Suppressor macrophage treated with lipopolysaccharide for 4 hours (primary cell): ENCODE measurements around the gene TBC1D10B.

Experiments
- DNase-seq: peaks from one replicate; pipeline ENCODE4 v3.0.0-alpha.2; 2020

The TBC1D10B gene, protein sequence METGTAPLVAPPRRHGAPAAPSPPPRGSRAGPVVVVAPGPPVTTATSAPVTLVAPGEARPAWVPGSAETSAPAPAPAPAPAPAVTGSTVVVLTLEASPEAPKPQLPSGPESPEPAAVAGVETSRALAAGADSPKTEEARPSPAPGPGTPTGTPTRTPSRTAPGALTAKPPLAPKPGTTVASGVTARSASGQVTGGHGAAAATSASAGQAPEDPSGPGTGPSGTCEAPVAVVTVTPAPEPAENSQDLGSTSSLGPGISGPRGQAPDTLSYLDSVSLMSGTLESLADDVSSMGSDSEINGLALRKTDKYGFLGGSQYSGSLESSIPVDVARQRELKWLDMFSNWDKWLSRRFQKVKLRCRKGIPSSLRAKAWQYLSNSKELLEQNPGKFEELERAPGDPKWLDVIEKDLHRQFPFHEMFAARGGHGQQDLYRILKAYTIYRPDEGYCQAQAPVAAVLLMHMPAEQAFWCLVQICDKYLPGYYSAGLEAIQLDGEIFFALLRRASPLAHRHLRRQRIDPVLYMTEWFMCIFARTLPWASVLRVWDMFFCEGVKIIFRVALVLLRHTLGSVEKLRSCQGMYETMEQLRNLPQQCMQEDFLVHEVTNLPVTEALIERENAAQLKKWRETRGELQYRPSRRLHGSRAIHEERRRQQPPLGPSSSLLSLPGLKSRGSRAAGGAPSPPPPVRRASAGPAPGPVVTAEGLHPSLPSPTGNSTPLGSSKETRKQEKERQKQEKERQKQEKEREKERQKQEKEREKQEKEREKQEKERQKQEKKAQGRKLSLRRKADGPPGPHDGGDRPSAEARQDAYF

DNA sequence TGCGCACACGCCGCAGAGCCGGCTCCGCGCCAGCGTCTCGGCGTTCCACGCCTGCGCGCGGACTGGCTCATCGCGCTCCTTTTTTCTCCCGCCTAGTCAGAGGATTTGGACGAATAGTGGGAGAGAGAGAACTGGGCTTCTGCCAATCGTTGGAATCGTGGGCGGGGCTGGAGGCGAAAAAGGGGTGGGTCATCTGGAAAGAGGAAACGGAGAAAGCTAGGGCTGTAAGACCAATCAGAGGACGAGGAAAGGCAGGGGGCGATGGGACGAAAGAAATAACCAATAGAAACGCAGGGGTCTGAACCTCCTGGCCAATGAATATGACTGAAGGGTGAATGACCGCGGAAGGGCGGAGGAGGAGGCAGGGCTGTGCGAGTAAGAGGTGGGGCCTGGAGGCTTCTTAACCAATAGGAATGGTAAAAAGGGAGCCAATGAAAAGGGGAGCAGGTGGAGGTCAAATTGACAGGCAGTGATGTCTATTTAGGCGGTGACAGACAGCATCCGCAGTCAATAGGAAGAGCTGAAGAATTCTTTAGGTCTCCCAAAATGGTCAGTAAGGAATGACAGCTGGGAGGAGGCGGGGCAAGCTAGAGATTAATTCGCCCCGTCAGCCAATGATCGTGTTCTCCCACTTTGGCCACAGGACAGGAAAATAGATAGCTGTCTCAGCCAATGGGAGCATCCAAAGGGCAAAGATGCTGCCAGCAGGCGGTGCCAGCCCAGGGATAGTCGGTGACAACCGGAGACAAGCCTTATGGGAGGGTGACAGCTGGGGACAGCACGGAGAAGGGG is at the start of gene TBC1D10B:
Gene TBC1D10B, minus strand, starts transcription at position 39 of the 792 bp plus-strand sequence. CDS start 311 bp downstream, outside the sequence.
- peak; percentile 100 for DNase-seq

DNA sequence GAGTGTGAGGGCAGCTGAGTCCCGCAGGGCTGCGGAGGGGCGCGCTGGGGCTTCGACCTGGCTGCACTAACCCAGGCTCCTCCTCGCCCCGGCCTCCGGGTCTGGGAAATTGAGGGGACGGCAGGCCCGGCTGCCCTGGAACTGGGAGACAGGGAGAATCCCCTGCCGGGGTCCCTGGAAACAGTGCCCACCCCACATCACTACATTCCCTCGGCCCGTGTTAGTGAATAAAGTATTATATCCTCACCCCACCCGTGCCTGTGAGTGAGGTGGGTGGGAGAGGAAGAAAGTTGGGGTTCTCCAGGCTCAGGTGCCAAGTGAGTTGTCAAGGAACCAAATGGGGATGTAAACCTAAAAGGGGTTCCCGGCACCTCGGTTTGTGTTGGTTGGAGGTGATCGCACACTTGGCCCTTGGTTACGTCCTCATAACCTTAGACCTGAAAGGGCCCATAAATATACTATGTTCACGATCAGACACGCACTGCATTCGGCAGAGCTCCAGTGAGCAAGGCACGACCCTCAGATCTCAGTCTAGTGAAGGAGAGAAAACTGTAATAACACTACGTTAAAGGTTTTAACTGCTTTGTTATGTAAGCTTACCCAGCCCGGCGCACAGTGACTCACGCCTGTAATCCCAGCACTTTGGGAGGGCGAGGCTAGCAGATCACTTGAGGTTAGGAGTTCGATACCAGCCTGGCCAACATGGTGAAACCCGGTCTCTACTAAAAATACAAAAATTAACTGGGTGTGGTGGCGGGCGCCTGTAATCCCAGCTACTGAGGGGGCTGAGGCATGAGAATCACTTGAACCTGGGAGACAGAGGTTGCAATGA is 48.3 kb upstream of the TBC1D10B start:
- no peak for DNase-seq

DNA sequence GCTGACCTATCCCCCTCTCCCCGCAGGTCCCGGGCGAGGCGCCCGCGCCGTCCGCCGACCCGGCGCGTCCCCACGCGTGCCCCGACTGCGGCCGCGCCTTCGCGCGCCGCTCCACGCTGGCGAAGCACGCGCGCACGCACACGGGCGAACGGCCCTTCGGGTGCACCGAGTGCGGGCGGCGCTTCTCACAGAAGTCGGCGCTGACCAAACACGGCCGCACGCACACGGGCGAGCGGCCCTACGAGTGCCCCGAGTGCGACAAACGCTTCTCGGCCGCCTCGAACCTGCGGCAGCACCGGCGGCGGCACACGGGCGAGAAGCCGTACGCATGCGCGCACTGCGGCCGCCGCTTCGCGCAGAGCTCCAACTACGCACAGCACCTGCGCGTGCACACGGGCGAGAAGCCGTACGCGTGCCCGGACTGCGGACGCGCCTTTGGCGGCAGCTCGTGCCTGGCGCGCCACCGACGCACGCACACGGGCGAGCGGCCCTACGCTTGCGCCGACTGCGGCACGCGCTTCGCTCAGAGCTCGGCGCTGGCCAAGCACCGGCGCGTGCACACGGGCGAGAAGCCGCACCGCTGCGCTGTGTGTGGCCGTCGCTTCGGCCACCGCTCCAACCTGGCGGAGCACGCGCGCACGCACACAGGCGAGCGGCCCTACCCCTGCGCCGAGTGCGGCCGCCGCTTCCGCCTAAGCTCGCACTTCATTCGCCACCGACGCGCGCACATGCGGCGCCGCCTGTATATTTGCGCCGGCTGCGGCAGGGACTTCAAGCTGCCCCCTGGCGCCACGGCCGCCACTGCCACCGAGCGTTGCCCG is 47.4 kb upstream of the TBC1D10B start:
- DNase-seq: peak; percentile 90

DNA sequence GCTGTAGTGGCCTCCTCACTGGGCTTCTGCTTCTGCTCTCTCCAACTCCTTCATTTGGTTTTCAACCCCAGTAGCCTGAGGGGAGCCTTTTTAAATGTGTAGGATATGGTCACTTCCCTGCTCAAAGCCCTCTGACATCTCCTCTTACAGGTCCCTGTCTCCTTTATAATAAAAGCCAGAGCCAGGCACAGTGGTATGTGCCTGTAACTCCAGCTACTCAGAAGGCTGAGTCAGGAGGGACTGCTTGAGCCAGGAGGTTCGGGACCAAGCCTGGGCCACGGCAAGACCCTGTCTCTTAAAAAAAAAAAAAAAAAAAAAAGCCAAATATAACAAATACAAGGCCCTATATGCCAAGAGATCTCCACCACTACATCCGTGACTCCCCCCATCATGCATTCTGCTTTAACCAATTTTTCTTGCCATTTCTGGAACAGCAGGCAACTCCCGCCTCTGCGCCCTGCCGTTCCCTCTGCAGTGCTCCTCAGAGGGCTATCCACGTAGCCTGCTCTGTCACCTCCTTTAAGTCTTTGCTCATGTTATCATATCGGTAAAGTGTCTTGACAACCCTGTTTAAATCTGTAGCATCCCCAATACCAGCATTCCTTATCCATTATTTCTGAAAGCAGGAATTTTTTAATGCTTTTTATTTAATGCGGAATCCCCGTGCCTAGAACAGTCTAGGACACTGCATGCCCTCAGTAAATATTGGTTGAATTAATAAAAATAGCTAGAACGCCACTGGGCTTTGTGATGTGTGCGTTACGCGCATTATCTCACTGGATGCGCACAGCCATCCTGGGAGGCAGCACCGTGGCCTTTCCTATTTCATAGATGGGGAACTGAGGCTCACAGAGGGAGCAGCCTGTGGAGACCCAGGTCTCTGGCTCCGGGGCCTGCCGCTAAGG is 46.6 kb upstream of the TBC1D10B start:
- DNase-seq: no peak

DNA sequence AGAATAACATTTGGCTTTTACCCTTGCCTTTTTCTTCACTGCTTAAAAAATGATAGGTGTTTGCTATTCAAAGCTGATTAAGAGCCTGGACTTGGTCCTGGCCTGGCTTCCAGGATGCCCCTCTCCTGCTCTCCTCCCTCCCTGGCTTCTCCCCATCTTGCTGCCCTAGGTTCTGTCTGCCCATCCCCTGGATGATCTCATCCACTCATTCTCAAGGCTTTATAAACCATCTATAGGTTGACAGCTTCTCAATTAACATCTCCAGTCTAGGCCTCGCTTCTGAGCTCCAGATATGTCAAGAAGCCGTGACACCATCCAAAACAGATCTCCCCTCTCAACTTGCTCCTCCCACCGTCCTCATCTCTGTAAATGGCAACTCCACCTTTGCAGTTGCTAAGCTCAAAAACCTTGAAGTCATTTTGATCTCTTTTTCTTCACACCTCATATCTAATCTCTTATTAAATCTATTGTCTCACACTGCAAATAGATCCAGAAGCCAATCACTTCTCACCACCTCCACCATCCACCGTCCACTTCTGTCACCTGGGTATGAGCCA is 45.8 kb upstream of the TBC1D10B start:
- no peak for DNase-seq

DNA sequence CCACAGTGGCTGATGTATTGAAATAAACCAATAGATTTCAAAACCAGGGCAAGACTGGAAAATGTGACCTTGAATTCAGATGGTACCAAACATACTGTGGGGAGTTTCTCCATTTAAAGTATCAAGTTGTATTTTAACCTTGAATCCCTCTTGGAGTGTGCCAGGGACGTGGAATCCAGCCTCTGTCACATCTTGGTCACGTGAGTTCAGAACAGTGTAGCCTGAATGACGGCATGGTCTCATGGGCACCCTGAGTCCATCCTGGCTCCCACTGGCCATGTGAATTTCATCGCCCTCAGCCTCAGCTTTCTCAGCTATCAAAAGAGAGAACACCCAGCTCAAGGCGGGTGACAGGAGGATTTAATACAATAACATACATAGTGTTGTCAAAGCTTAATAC is 43.9 kb upstream of the TBC1D10B start:
- no peak for DNase-seq

DNA sequence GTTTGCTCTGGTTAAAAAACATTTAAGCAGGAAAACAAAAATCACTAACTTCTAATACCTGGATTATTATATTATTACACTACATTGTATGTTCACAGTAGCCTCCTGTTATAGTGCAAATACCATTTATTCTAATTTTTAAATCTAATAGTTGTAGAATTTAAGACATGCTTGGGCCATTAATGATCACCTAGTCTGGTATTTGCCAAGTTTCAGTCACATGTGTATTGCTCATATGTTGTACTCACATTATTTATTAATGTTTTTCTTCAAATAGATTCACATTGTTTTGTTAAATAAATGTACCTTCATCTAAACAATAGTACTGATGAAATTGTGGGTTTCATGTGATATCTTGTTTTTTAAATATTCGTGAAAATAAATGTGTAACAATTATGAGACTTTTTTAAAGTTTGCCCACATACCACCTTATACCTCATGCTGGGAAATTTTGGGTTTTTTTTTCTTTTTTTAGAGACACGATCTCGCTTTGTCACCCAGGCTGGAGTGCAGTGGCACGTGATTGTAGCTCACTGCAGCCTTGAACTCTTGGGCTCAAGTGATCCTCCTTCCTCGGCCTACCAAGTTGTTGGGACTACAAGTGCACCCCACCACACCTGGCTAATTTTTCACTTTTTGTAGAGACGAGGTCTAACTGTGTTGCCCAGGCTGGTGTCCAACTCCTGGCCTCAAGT is 43.0 kb upstream of the TBC1D10B start:
- no peak for DNase-seq

DNA sequence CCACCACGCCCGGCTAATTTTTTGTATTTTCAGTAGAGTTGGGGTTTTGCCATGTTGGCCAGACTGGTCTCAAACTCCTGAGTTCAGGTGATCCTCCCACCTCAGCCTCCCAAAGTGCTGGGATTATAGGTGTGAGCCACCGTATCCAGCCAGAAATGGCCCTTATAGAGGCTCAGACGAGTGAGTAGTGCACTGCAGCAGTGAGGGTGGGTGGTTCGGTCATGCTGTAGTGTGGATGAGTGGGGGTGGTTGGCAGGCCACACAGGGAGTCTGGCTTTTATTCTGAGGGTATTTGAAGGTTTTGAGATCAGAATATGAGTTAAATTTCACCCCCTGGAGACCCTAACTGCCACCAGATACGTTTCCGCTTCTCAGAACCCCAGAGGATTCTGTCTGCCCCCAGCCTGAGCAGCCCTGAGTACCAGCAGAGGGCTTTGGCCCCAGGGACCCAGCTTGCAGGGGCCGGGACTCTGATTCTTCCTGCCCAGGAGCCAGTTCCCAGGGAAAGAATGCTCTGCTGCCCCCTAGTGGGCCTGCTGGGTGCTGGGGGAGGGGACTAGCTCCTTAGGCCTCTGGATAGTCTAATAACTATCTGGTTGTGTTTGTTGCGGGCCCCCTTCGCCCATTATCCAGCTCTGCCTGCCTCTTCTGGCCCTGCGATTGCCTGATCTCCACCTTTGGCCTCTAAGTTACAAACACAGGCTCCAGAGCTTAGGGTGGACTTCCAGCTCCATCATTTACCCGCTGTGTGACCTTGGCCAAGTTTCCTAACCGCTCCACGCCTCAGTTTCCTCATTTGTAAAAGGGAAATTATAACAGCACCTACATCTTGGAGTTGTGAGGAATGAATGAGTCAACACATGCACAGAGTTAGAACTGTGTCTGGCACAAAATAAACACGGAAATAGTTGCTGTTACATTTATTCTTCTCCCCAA is 39.1 kb upstream of the TBC1D10B start:
- DNase-seq: peak; percentile 95

DNA sequence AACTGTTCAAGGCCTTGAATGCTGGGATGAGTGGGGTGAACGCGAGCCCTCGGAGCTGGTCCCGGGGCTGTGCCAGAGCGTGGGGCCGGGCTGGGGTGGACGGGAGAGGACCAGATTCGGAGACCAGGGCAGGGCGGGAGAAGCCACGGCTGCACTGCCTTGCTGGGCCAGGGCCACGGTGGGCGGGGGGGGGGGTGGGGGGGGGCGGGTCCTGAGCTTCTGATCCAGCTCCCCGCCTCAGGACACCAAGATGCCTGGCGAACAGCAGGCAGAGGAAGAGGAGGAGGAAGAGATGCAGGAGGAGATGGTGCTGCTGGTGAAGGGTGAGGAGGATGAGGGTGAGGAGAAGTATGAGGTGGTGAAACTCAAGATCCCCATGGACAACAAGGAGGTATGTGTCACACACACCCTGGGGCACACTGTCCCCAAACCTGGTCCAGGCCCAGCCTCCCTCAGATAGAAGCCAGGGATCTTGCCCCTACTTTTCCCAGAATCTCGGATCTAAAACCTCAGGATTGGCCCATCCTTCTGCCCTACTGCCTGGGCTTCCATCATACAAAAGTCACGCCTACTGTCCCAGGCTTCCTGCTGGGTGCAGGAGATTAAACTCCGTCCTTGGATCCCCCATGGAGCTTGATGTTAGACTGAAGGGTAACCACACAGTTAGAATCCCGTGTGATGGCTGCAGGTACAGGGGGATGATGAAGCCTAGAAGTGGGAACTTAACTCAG is 37.7 kb upstream of the TBC1D10B start:
- no peak for DNase-seq

DNA sequence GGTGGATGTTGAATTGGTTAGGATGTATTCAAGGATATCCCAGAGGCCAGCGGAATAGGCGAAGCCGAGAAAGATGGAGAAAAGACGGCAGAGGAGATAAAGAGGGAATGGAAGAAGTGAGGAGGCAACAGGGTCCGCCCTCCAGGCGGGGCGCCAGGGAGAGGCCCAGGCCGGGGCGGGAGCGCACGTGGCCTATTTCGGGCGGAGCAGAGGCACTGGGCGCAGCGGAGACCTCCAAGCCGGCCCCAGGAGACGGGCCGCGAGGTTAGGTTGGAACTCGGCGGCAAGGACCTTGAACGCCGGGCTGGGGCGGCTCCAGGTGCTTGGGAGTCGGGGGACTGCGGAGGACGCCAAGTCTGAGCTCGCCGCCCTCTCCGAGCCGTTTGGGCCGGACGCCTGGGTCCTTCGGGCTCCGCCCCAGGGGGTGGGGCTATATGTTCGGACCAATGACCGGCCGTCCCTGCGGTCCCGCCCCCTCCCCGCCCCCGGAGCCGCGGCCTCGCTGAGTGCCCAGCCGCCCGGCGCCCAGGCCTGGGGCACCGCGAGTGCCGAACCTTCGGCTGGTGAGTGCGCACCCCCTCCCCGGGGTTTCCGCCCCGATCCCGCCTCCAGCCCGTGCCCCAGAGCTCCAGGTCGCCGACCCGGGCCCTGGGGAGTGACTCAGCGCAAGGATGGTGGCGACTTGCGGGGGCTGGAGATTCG is 37.0 kb upstream of the TBC1D10B start, which contains the start of gene ZNF771:
Gene ZNF771, plus strand, starts transcription at position 505 of the 702 bp plus-strand sequence. CDS start 448 bp downstream, outside the sequence.
- peak; percentile 88 for DNase-seq

DNA sequence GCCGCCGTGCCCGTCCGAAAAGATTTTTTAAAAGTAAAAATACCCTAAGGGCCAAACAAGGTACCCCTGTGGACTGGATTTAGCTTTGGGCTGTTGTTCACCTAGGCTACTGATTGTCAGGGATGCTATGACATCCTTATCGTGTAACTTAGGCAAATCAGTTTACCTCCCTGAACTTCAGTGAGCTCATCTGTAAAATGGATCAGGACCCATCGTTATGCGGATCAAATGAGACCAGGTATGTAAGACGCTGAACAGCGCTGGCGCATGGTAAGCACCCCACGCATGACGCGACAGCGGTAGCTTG is 36.5 kb upstream of the TBC1D10B start:
- DNase-seq: no peak

DNA sequence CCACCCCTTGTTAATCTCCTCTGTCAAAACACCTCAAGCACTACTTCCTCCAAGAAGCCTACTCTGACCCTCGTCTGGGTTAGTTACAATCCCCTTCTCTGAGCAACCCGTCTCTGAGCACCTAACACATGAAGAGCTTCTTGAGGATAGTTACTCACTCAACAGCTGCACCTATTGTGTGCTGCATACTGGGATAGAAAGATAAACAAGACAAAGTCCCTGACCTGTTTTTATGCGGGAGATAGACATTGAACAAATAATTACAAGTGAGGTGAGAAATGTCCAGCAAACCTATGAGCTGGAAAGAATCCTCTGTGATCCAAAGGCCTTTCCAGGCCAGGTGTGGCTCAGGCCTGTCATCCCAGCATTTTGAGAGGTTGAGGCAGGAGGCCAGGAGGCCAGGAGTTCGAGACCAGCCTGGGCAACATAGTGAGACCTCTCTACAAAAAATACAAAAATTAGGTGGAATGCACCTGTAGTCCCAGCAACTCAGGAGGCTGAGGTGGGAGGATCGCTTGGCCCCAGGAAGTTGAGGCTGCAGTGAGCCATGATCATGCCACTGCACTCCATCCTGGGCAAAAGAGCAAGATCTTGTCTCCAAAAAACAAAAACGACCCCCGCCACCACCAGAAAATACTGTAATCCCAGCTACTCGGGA is 31.6 kb upstream of the TBC1D10B start:
- DNase-seq: no peak

DNA sequence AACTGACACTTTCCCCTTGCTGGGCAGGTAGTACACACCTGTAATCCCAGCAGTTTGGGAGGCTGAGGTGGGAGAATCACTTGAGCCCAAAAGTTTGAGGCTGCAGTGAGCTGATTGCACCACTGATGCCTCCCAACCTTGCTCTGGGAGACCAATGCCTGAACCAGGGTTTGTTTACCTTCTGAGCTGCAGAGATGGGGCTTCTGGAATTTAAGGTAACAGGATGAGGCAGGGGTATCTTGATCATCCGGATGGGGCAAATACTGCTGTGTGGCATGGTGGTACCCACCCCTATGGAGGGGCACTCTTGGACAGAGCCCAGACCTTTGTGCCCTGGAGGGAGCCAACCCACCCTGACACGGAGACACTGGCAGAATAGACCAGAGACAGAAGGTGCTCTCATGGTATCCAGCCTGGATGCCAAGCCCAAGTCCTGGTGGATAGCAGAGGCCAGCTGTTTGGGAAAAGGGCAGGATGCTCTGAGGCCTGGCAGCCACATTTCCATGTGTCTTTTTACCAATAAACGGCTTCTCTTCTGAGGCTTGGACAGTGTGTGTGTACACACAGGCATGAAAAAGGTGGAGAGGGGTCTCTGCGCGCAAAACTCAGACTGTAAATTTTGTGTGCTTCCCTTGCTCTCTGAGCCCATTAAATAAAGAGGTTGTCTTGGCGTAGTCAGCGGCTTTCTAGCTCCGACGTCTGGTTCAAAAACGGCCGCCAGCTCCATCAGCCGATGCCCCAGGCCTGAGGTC is 29.3 kb upstream of the TBC1D10B start:
- DNase-seq: no peak

DNA sequence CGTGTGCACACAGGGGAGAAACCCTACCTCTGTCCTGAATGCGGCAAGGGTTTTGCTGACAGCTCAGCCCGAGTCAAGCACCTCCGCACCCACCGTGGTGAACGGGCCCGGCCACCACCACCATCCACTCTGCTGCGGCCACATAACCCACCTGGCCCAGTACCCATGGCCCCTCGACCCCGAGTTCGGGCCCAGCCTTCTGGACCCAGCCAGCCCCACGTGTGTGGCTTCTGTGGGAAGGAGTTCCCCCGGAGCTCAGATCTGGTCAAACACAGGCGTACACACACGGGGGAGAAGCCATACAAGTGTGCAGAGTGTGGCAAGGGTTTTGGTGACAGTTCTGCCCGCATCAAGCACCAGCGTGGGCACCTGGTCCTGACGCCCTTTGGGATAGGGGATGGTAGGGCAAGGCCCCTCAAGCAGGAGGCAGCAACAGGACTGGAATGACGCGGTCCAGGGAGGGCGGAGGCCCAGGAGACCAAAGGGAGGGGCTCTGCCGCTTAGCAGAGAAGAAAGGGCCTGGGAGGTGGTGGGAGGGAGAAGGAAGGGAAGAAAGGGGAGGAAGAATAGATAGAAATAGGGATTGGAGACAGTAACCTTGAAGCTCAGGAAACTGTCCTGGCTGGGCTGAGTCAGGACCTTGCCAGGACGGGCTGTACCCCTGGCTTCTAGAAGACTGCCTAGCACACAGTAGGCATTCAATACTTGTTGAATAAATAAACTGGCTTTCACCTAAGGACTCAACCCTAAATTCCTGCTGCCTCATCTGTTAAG is 28.6 kb upstream of the TBC1D10B start:
- DNase-seq: no peak
